Parathyroid adenoma (tissue), 2 donors: ENCODE data around the gene AGAP1.

ENCODE experiments used
- H2AFZ ChIP-seq: fragments of 300-600 bp; sonication (generic); one replicate; pipeline ENCODE4 v1.7.0; 2017; ENCODE audit warnings: antibody characterized with exemption, mild to moderate bottlenecking
- H3K27ac ChIP-seq: fragments of 300-600 bp; sonication (generic); one replicate; pipeline ENCODE4 v1.7.0; 2017
- H3K27me3 ChIP-seq: fragments of 300-600 bp; sonication (generic); one replicate; pipeline ENCODE4 v1.7.0; 2017; ENCODE audit warnings: low read length; ENCODE audit not compliant: control insufficient read depth, insufficient read depth
- H3K36me3 ChIP-seq: fragments of 300-600 bp; sonication (generic); one replicate; pipeline ENCODE4 v1.7.0; 2017; ENCODE audit warnings: low read length; ENCODE audit not compliant: control insufficient read depth, insufficient read depth
- H3K4me1 ChIP-seq: fragments of 300-600 bp; sonication (generic); one replicate; pipeline ENCODE4 v1.7.0; 2017; ENCODE audit warnings: control low read depth
- H3K4me2 ChIP-seq: fragments of 300-600 bp; sonication (generic); one replicate; pipeline ENCODE4 v1.7.0; 2017; ENCODE audit warnings: low read length
- H3K4me3 ChIP-seq: fragments of 300-600 bp; sonication (generic); one replicate; pipeline ENCODE4 v1.7.0; 2017; ENCODE audit warnings: low read depth, low read length
- H3K79me2 ChIP-seq: fragments of 300-600 bp; sonication (generic); one replicate; pipeline ENCODE4 v1.7.0; 2017; ENCODE audit warnings: control low read depth
- H3K9ac ChIP-seq: fragments of 300-600 bp; sonication (generic); one replicate; pipeline ENCODE4 v1.7.0; 2017; ENCODE audit warnings: mild to moderate bottlenecking
- H3K9me3 ChIP-seq: fragments of 300-600 bp; sonication (generic); one replicate; pipeline ENCODE4 v1.7.0; 2017; ENCODE audit warnings: low read length; ENCODE audit not compliant: control insufficient read depth
- TF ChIP-seq, protein P1 (sequence below): fragments of 300-600 bp; sonication (generic); IDR thresholded peaks from one replicate; pipeline ENCODE4 v1.7.0; 2017; ENCODE audit warnings: antibody characterized with exemption, mild to moderate bottlenecking
- donor health status: primary hyperparathyroidism.

Gene AGAP1

DNA sequence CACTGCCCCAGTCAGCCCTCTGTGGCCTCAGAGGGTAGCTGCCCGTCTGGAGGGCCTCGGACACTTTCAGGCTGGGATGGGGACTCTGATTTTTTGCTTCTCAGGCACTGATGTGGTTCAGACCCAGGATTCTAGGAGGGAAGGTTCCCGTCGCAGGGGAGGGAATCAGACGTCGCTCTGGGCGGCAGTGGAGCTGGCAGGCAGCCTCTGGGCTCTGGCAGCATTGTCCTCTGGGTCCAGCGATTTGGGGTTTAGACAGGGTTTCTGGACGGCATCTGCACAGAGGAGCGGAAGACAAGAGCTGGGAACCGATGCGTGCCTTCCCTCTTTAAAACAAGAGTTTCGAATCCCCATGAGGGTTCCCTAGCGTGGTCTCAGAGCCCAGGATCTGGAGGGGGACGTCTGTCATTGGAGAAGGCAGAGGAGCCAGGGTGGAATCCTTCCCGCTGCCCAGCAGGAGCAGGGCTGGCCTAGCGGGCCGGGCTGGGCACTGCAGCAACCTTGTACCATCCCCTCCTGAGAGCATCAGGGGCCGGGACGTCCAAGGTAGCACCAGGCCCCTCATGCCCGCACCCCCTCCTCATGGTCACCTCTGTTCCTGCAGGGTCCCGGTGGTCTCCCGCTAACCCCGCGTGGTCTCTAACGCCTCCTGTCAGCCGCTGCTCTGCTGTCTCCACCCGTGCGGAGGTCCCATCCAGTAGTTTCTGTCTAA lies 246.0 kb downstream of the AGAP1 start:
- H3K27ac ChIP-seq: no peak overlapping the region
- TF ChIP-seq, protein P1, sequence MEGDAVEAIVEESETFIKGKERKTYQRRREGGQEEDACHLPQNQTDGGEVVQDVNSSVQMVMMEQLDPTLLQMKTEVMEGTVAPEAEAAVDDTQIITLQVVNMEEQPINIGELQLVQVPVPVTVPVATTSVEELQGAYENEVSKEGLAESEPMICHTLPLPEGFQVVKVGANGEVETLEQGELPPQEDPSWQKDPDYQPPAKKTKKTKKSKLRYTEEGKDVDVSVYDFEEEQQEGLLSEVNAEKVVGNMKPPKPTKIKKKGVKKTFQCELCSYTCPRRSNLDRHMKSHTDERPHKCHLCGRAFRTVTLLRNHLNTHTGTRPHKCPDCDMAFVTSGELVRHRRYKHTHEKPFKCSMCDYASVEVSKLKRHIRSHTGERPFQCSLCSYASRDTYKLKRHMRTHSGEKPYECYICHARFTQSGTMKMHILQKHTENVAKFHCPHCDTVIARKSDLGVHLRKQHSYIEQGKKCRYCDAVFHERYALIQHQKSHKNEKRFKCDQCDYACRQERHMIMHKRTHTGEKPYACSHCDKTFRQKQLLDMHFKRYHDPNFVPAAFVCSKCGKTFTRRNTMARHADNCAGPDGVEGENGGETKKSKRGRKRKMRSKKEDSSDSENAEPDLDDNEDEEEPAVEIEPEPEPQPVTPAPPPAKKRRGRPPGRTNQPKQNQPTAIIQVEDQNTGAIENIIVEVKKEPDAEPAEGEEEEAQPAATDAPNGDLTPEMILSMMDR: no peak
- no peaks in the 10 kb centered on the region for H3K4me1 ChIP-seq
- no peak overlapping the region for H3K4me2 ChIP-seq
- H3K4me3 ChIP-seq: no peak overlapping the region
- H2AFZ ChIP-seq: no peak overlapping the region
- H3K36me3 ChIP-seq: no peaks in the 10 kb centered on the region
- no peaks in the 10 kb centered on the region for H3K27me3 ChIP-seq
- no peaks in the 10 kb centered on the region for H3K79me2 ChIP-seq
- H3K9me3 ChIP-seq: no peaks in the 10 kb centered on the region
- H3K9ac ChIP-seq: no peak overlapping the region

GRCh38 chr2:235740821-235741220 lies 247.0 kb downstream of the AGAP1 start:
- no peak overlapping the region for H3K27ac ChIP-seq
- no peak overlapping the region for H3K9ac ChIP-seq
- H3K4me1 ChIP-seq: no peaks in the 10 kb centered on the region
- TF ChIP-seq, protein P1: no peak
- H3K36me3 ChIP-seq: no peaks in the 10 kb centered on the region
- no peaks in the 10 kb centered on the region for H3K9me3 ChIP-seq
- H3K4me2 ChIP-seq: no peak overlapping the region
- H3K4me3 ChIP-seq: no peak overlapping the region
- H2AFZ ChIP-seq: no peak overlapping the region
- no peaks in the 10 kb centered on the region for H3K27me3 ChIP-seq
- H3K79me2 ChIP-seq: no peaks in the 10 kb centered on the region

DNA sequence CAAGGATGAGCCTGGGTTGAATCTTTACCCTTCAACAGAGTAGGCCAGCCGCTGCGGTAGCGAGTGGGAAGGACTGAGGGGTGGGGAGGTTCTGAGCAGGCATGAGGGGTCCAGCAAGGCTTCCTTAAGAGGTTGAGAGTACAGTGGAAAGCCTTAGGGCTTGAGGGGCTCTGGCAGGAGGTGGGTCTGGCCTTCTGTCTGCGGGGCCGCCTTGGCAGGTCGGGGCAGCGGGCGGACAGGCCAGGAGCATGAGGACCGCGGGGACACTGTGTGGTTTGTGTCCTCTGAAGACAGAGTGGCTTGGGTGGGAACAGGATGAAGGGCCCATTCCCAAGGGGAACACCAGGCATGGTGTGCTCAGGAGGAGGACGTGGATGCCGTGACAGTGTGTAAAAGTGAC lies 250.3 kb downstream of the AGAP1 start:
- no peak overlapping the region for H3K4me3 ChIP-seq
- H3K9me3 ChIP-seq: no peaks in the 10 kb centered on the region
- H3K36me3 ChIP-seq: no peaks in the 10 kb centered on the region
- H3K27ac ChIP-seq: no peak overlapping the region
- H3K79me2 ChIP-seq: no peaks in the 10 kb centered on the region
- TF ChIP-seq, protein P1: no peak
- H3K9ac ChIP-seq: no peak overlapping the region
- H2AFZ ChIP-seq: no peak overlapping the region
- H3K4me2 ChIP-seq: no peak overlapping the region
- H3K4me1 ChIP-seq: no peaks in the 10 kb centered on the region
- H3K27me3 ChIP-seq: no peaks in the 10 kb centered on the region

GRCh38 chr2:235745597-235745996 lies 251.8 kb downstream of the AGAP1 start:
- H3K27ac ChIP-seq: no peak overlapping the region
- TF ChIP-seq, protein P1: no peak

More at GRCh38 chr2:235745597-235745996, 251.8 kb downstream of the AGAP1 start:
- no peaks in the 10 kb centered on the region for H3K27me3 ChIP-seq
- no peak overlapping the region for H2AFZ ChIP-seq
- no peaks in the 10 kb centered on the region for H3K79me2 ChIP-seq
- no peaks in the 10 kb centered on the region for H3K4me1 ChIP-seq
- H3K9me3 ChIP-seq: no peaks in the 10 kb centered on the region
- no peaks in the 10 kb centered on the region for H3K36me3 ChIP-seq
- no peak overlapping the region for H3K4me3 ChIP-seq
- H3K4me2 ChIP-seq: no peak overlapping the region
- H3K9ac ChIP-seq: no peak overlapping the region
